ENCODE results near the gene SSX4B. TPM values are rescaled to one million over a fixed set of nuclear protein-coding genes. Genes with fewer than 3 reads are reported as not detected.

The SSX4B gene
- not detected in 2 replicates for total RNA-seq

GRCh38 chrX:48411860-48412259, at the start of gene SSX4B:
Gene SSX4B, minus strand, starts transcription at chrX:48411960. Its CDS starts 588 bp downstream, at chrX:48411372.

GRCh38 chrX:48383239-48383638, 28.5 kb downstream of the SSX4B start, which contains the start of gene SSX4:
Gene SSX4, plus strand, starts transcription at chrX:48383539. Its CDS starts 515 bp downstream, at chrX:48384054.

GRCh38 chrX:48356315-48357094, 55.3 kb downstream of the SSX4B start, which contains the start of gene SSX3:
Gene SSX3, minus strand, starts transcription at chrX:48356703. Its CDS starts 1,454 bp downstream, at chrX:48355249.

Other genes starting within 250 kb of the SSX4B start
- not detected in 2 replicates for gene SSX5, start 215.2 kb downstream of the SSX4B start, total RNA-seq
- not detected in 2 replicates for gene SSX1, start 156.6 kb downstream of the SSX4B start, total RNA-seq
- not detected in 2 replicates for gene SSX3, start 55.3 kb downstream of the SSX4B start, total RNA-seq
- not detected in 2 replicates for gene SSX4, start 28.4 kb downstream of the SSX4B start, total RNA-seq
- gene SLC38A5, start 58.3 kb upstream of the SSX4B start, total RNA-seq, result 42.2 and 78.2 TPM in 2 replicates
- gene FTSJ1, start 64.2 kb upstream of the SSX4B start, total RNA-seq, result 68.1 and 78.2 TPM in 2 replicates
- 20.2 and 32.2 TPM in 2 replicates for gene PORCN, start 97.0 kb upstream of the SSX4B start, total RNA-seq
- gene EBP, start 109.8 kb upstream of the SSX4B start, total RNA-seq, result 41.4 and 143 TPM in 2 replicates
- gene TBC1D25, start 127.8 kb upstream of the SSX4B start, total RNA-seq, result 7.9 and 10.0 TPM in 2 replicates
- 198 and 260 TPM in 2 replicates for gene RBM3, start 162.5 kb upstream of the SSX4B start, total RNA-seq
- gene WDR13, start 185.5 kb upstream of the SSX4B start, total RNA-seq, result 165 and 216 TPM in 2 replicates

All from epithelial cell of alveolus of lung (primary cell).